GM18505 (cell line): Measurements from ENCODE around the gene PMF1.
"Not testable (repeated sequence)": the region's sequence is repeated elsewhere in the genome, so short reads cannot be mapped to it uniquely, and the experiment has no call there.

Experiments
- ATAC-seq: cut with Tn5 transposase; IDR thresholded peaks from one replicate; pipeline ENCODE4 v1.9.1; 2021; ENCODE audit not compliant: unreplicated experiment
- POLR2A ChIP-seq: IDR thresholded peaks from 4 replicates; pipeline ENCODE4 v1.6.1; 2011; ENCODE audit warnings: borderline replicate concordance; ENCODE audit not compliant: insufficient read depth, insufficient read length; ENCODE audit errors: extremely low read depth

Gene PMF1

GRCh38 chr1:156212833-156213643 is at the start of gene PMF1:
TSS of gene PMF1 (plus strand) at chr1:156213007. CDS start at chr1:156213016, 9 bp downstream.
- ATAC-seq: peak; percentile 80
- peak; percentile 81 for TF ChIP-seq POLR2A

DNA sequence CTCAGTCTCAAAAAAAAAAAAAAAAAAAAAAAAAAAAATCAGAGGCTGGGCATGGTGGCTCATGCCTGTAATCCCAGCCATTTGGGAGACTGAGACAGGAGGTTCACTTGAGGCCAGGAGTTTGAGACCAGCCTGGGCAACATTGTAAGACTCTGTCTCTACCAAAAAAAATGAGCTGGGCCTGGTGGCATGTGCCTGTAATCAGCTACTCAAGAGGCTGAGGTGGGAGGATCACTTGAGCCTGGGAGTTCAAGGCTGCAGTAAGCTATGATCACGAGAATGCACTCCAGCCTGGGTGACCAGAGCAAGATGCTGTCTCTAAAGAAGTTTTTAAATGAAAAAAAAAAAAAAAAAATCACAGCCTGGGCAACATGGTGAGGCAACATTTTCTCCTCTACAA is 49.1 kb upstream of the PMF1 start:
- TF ChIP-seq POLR2A: no peak
- ATAC-seq: no peak

DNA sequence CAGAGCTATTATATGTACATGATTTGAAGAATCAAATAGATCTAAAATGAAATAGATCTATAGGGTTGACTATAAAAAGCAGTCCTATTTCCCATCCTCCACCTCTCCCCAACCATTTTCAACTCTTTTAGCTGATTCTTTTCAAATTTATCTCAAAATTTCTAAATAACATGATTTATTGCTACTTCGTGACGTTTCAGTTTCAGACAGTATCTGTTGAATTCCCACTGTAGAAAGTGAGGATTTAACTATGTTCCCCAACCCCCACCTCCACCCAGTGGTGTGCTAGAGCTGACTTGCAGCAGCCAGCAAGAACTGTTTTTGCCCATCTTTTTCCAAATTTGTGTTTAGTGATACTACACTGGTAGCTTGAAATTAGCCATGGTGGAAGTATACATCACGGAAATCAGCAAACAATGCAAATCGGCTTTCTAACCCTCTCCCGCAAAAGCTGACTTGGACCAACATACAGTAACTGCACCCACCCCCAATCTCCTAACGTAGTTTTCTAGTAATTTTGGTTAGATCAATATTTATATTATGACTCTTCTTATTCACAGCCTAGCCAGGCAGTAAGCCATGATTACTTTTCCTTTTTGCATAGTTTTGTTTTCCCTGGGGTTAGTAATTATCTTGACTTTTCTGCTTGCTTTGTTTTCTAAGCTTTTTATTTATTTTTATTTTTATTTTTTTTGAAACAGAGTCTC is 48.5 kb upstream of the PMF1 start:
- ATAC-seq: no peak
- TF ChIP-seq POLR2A: no peak

DNA sequence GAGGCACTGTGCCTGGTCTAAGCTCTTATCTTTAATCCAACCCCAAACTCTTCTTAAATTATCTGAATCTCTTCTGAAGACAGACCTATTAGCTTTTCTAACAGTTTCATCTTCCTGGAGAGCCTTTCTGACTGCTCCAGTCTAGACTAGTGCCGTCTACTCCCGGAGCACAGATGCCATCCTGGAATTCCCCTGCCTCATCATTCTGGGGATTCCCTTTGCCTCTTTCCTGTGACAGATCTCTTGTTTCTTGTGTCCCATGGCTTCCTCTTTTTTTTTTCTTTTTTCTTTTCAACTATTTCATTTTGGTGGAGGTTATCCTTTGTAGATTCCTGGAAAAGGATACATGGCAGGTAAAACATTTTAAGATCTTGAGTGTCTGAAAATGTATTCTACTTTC is 47.7 kb upstream of the PMF1 start:
- no peak for ATAC-seq
- no peak for TF ChIP-seq POLR2A

DNA sequence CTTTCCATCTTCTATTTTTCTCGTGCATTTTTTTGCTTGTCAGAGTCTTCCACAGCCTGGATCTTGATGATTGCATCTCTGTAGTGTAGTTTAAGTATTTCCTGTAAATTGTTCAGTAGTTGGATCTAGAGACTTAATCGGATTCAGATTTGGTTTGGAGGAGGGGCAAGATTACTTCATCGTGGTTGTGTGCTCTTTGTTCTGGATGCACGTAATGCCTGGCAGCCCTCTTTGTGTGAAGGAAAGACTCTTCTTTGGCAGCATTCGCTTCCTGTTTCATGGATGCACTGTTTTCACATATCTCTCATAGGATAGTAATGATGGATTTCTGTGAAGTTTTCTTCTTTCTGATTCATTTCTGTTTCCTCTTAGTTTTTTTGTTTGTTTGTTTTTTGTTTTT is 45.3 kb upstream of the PMF1 start:
- TF ChIP-seq POLR2A: no peak
- no peak for ATAC-seq

GRCh38 chr1:156172696-156173470 is 39.9 kb upstream of the PMF1 start:
- TF ChIP-seq POLR2A: no peak
- ATAC-seq: no peak

DNA sequence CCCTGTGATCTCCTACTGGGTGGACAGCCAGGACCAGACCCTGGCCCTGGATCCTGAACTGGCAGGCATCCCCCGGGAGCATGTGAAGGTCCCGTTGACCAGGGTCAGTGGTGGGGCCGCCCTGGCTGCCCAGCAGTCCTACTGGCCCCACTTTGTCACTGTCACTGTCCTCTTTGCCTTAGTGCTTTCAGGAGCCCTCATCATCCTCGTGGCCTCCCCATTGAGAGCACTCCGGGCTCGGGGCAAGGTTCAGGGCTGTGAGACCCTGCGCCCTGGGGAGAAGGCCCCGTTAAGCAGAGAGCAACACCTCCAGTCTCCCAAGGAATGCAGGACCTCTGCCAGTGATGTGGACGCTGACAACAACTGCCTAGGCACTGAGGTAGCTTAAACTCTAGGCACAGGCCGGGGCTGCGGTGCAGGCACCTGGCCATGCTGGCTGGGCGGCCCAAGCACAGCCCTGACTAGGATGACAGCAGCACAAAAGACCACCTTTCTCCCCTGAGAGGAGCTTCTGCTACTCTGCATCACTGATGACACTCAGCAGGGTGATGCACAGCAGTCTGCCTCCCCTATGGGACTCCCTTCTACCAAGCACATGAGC is 36.1 kb upstream of the PMF1 start:
- no peak for TF ChIP-seq POLR2A
- no peak for ATAC-seq

- no peak for TF ChIP-seq POLR2A
- no peak for ATAC-seq
These were observed 34.7 kb upstream of the PMF1 start for GRCh38 chr1:156177919-156178654.

DNA sequence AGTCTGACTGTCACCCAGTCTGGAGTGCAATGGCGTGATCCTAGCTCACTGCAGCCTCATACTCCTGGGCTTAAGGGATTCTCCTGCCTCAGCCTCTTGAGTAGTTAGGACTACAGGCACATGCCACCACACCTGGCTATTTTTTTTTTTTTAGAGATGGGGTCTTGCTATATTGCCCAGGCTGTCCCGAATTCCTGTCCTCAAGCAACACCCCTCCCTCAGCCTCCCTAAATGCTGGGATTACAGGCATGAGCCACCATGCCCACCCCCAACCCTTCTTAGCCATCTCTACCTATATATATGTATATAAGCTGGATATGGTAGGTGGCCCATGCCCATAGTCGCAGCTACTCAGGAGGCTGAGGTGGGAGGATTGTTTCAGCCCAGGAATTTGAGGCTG is 32.3 kb upstream of the PMF1 start:
- no peak for TF ChIP-seq POLR2A
- no peak for ATAC-seq

DNA sequence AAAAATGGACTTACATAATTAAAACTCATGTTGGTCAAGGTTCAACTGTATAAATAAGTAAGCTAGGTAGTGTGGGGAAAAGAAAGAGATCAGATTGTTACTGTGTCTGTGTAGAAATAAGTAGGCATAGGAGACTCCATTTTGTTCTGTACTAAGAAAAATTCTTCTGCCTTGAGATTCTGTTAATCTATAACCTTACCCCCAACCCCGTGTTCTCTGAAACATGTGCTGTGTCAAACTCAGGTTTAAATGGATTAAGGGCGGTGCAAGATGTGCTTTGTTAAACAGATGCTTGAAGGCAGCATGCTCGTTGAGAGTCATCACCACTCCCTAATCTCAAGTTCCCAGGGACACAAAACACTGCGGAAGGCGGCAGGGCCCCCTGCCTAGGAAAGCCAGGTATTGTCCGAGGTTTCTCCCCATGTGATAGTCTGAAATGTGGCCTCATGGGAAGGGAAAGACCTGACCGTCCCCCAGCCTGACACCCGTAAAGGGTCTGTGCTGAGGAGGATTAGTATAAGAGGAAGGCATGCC is 31.3 kb upstream of the PMF1 start:
- not testable (repeated sequence) for ATAC-seq

- ATAC-seq: not testable (repeated sequence)
These were observed 30.6 kb upstream of the PMF1 start for GRCh38 chr1:156182010-156182779.

- ATAC-seq: not testable (repeated sequence)
These were observed 26.2 kb upstream of the PMF1 start for GRCh38 chr1:156186347-156187177.

DNA sequence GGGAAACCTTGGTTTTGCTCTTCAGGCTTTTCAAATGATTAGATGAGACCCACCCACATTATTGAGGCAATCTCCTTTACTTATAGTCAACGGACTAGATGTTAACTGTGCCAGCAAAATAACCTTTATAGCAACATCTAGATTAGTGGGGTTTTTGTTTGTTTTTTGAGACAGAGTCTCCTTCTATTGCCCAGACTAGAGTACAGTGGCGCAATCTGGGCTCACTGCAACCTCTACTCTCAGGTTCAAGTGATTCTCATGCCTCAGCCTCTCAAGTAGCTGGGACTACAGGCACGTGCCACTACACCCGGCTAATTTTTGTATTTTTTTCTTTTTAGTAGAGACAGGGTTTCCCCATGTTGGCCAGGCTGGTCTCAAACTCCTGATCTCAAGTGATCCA is 22.5 kb upstream of the PMF1 start:
- ATAC-seq: not testable (repeated sequence)
